GM10266 (cell line): ENCODE results near the gene IPO13.

Experiments used
- DNase-seq: peaks from one replicate; pipeline ENCODE4 v3.0.0; 2012; ENCODE audit errors: extremely low spot score
- TF ChIP-seq, protein P1 (sequence below): IDR thresholded peaks from 2 replicates; pipeline ENCODE4 v1.5.1; 2012; ENCODE audit warnings: mild to moderate bottlenecking, low read depth; ENCODE audit not compliant: control insufficient read depth, insufficient read depth; ENCODE audit errors: missing control alignments

The IPO13 gene

DNA sequence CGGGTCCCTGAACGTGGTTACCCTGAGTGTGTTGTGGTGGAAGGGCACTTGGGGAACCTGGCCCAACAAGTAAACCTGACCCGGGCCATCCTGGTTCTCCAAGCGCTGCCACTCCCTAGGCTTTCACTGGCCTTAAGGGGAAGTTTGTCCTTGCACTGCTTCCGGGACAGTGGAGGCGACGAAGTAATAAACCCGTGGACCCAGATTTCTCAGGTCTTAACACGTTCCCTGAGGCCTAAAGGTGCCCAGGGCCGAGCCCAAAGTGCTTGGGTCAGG is 44.4 kb downstream of the IPO13 start:
- DNase-seq: no peak
- TF ChIP-seq, protein P1, sequence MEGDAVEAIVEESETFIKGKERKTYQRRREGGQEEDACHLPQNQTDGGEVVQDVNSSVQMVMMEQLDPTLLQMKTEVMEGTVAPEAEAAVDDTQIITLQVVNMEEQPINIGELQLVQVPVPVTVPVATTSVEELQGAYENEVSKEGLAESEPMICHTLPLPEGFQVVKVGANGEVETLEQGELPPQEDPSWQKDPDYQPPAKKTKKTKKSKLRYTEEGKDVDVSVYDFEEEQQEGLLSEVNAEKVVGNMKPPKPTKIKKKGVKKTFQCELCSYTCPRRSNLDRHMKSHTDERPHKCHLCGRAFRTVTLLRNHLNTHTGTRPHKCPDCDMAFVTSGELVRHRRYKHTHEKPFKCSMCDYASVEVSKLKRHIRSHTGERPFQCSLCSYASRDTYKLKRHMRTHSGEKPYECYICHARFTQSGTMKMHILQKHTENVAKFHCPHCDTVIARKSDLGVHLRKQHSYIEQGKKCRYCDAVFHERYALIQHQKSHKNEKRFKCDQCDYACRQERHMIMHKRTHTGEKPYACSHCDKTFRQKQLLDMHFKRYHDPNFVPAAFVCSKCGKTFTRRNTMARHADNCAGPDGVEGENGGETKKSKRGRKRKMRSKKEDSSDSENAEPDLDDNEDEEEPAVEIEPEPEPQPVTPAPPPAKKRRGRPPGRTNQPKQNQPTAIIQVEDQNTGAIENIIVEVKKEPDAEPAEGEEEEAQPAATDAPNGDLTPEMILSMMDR: no peak

DNA sequence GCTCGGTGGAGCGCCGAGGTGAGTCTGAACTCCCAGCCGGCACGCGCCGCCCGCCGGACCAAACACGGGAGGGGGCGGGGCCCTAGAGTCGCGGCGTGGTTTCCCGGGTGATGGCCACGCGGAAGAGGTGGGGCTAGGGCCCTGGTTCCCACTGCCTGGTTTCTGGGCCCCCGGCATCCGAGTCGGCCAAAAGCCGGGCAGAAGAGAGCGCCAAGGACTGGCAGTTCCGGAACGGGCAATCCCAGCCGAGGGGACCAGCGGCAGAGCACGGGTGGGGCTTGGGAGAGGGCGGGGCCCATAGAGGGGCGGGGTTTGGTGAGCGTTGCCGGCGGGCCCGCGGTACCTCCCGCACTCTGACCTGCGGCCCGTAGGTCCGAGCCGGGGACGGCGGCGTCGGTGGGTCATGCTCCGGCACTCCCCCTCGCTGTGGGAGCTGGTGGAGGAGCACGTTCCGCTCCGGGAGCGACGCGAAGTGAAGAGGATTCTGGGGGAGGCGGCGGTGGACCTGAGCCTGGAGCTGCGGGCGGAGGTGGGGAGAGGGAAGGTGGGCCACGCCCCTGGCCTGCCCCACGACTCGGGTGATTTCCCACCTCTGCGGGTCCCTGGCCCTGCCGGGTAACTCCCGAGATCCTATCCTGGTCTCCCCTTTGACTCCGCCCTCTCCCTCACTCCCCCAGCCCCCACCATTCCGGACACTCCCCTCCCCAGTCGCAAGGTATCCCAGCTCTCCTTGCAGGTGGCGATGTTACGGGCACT is 44.9 kb downstream of the IPO13 start, which contains the start of gene CCDC24:
TSS of gene CCDC24 (plus strand) at position 124 of the 756 bp plus-strand sequence. CDS start at position 404, 280 bp downstream.
- TF ChIP-seq, protein P1: no peak
- DNase-seq: peak; percentile 88

DNA sequence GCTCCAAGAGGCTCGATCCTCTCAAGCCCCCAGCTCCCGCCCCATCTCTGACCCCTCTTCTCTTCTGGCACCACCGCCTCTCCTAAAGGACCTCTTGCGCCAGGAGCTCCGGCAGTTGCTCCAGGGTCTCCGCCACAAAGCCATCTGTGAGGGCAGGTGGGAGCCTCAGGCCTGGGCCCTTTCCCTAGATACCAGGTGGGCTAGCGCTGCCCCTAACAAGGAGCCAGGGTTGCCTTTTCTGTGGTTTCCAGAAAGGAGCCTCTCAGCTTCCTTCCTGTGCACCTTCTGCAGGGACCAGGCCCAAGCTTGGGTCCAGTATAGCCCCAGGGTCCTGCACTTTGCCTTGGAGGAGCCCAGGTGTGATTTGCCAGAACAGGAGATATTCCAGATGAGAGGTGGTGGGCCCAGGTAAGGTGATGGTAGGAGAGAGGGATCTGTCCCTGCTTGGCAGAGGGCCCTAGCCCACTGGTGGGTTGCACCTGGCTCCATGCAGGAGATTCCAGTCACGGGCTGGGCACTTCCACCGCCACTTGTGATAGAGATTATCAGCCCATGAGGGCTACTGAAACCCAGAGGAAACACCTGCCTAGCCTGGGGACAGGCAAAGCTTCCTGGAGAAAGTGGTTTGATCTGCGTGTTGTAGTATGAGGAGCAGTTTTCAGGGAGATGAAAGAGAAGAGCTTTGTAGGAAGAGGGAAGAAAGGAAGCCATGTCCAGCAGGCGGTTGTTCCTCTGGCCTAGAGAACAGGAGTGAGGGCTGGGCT is 45.7 kb downstream of the IPO13 start:
- TF ChIP-seq, protein P1: no peak
- no peak for DNase-seq

DNA sequence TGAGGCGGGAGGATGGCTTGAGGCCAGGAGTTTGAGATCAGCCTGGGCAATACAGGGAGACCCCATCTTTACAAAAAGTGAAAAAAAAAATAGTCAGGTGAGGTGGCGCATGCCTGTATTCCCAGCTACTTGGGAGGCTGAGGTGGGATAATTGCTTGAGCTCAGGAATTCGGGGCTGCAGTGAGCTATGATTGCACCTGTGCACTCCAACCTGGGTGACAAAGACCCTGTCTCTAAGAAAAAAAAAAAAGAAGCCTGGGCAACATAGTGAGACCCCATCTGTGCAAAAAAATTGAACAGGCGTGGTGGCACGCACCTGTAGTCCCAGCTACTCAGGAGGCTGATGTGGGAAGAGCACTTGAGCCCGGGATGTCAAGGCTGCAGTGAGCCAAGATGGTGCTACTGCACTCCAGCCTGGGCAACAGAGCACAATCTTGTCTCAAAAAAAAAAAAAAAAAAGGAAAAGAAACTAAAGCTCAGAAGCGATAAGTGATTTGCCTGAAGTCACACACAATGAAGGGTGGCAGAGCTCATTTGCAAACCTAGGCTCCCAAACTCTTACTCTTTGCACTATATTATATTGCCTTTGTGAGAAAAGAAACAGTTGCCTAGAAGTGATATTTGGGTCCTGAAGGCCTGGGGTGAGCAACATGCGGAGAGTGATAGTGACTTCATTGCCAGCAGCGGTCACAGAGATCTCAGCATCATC is 46.6 kb downstream of the IPO13 start:
- no peak for DNase-seq
- TF ChIP-seq, protein P1: no peak

DNA sequence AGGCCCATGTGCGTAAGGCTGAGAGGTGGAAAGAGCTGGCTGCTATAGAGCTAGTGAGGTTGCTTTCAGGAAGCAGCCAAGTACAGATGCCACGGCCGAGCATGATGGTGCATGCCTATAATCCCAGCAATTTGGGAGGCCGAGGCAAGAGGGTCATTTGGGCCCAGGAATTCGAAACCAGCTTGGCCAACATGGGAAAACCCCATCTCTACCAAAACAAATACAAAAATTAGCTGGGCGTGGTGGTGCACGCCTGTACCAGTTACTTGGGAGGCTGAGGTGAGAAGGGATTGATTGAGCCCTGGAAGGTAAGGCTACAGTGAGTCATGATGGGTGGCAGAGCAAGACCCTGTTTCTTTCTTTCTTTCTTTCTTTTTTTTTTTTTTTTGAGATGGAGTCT is 47.3 kb downstream of the IPO13 start:
- TF ChIP-seq, protein P1: no peak

DNA sequence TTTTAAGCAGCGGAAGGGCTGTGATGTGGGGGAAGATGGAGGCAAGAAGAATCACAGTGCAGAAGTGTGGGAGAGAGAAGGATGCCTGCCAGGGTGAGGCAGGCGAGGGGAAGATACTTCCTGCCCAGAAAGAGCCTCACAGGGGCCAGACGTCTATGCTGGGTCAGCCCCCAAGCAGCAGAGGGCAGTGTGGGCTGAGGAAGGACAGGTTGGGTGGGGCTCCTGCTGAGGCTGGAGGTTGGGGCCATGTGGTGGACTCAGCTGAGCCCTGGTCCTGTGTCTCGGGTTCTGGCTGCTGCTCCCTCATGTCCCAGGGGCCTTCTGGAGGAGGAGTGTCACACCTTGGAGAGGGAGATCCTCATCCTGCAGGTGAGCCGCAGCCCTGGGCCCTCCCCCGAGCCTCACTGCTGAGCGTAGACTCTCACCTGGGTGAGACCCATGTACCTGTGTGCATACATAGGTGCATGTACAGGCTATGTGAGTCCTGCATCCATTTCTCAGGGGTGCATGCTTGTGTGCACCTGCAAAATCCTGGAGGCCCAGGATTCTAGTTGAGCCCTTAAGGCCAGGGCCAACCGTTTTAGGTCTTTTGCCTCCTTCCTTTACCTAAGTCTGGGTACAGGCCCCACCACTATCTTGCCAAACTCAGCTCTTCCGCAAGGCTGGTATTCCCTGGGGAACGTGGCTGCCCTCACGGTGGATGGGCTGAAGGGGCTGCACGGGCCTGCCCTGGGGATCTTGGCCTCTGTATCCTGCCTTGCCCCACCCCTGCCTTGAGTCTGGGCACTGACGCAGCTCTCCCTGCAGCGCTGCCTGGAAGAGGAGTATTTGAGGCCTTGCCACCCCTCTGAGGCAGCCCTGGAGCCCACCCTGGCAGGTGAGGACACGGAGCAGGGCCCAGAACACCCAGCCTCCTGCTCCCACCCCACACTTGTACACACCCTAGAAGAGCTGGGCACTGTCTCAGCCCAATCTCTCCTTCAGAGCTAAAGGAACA is 48.3 kb downstream of the IPO13 start:
- TF ChIP-seq, protein P1: peak; percentile 42
- peak; percentile 47 for DNase-seq

More for the DNA sequence above, 47.3 kb downstream of the IPO13 start:
- no peak for DNase-seq
